22Rv1 (cell line): ENCODE measurements around the gene COA8.
"Not testable (repeated sequence)": the region's sequence is repeated elsewhere in the genome, so short reads cannot be mapped to it uniquely, and the experiment has no call there.

ENCODE experiments used
- H3K27ac ChIP-seq: fragments of 450-650 bp; 2 replicates; pipeline ENCODE4 v1.5.1; 2017
- CTCF ChIP-seq: fragments of 450-650 bp; IDR thresholded peaks from 2 replicates; pipeline ENCODE4 v1.5.1; 2017; ENCODE audit warnings: mild to moderate bottlenecking
- ZFX ChIP-seq: fragments of 450-650 bp; IDR thresholded peaks from 2 replicates; pipeline ENCODE4 v1.6.1; 2017; ENCODE audit warnings: antibody characterized with exemption, borderline replicate concordance

The COA8 gene

GRCh38 chr14:103597623-103598377, 35.0 kb downstream of the COA8 start:
- H3K27ac ChIP-seq: no peak overlapping the region
- TF ChIP-seq CTCF (no peak), ZFX (no peak)

GRCh38 chr14:103600503-103600902, 37.7 kb downstream of the COA8 start:
- TF ChIP-seq ZFX (no peak), CTCF (no peak)

GRCh38 chr14:103604620-103605019, 41.9 kb downstream of the COA8 start:
- no peak for TF ChIP-seq CTCF
- TF ChIP-seq ZFX: no peak
- no peak overlapping the region for H3K27ac ChIP-seq

More at GRCh38 chr14:103600503-103600902, 37.7 kb downstream of the COA8 start:
- no peak overlapping the region for H3K27ac ChIP-seq

- H3K27ac ChIP-seq: no peak overlapping the region
- TF ChIP-seq ZFX (no peak), CTCF (peak; percentile 39)
Observed at GRCh38 chr14:103606963-103607668, 44.4 kb downstream of the COA8 start.

GRCh38 chr14:103607822-103608221, 45.1 kb downstream of the COA8 start:
- no peak overlapping the region for H3K27ac ChIP-seq

GRCh38 chr14:103609081-103609480, 46.3 kb downstream of the COA8 start:
- H3K27ac ChIP-seq: not testable (repeated sequence)

More at GRCh38 chr14:103607822-103608221, 45.1 kb downstream of the COA8 start:
- TF ChIP-seq CTCF (no peak), ZFX (no peak)

- TF ChIP-seq ZFX (no peak), CTCF (no peak)
- H3K27ac ChIP-seq: no peak overlapping the region
Observed at GRCh38 chr14:103611215-103611614, 48.5 kb downstream of the COA8 start.
